Globus pallidus (tissue), 1 donor: ENCODE results near the gene FOXRED1.
"Not testable (repeated sequence)": the region's sequence is repeated elsewhere in the genome, so short reads cannot be mapped to it uniquely, and the experiment has no call there.

Experiments
- DNase-seq: peaks from one replicate; pipeline ENCODE4 v3.0.0-alpha.2; 2015; ENCODE audit warnings: low spot score

FOXRED1 gene

DNA sequence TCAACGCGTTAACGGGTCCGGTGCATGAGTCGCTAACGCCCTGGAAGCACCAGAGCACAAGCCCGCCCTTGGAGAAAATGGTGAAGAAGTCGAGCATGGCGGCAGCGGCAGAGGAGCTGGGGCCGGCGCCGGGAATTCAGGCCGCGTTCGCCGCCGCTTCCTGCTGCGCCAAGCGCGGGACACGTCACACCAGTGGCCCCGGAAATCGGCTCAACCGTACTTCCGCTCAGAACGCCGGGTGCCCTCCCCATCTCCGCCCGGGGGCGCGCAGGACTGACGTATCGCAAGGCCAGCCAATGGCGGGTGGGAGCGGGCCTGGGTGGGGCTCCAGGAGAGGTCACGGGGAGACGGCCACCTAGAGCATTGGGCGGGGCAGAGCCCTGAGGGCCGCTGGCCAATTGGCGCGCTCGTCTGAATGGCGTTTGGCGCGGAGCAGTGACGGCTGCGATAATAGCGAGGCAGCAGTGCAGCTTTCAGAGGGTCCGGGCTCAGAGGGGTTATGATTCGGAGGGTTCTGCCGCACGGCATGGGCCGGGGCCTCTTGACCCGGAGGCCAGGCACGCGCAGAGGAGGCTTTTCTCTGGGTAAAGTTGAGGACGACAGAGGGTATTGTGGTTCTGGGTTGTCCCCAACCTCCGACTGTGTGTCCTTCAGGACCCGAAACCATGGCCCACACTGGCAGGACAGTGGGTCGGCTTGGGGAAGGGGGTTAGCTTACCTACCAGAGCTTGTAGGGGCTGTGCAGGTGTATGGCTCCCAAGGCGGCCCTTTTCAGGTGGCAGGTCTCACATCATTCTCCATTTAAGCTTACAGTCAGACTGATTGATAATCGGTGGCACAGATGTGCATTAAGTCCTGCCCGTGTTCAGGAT, at the start of gene FOXRED1, which contains the start of gene SRPRA:
Gene FOXRED1 (plus strand): TSS at position 447 of the 872 bp plus-strand sequence. CDS start 53 bp downstream, at position 500.
Gene SRPRA (minus strand): TSS at position 188 of the 872 bp plus-strand sequence. CDS start 91 bp downstream, at position 97.
- DNase-seq, result peak; percentile 98

DNA sequence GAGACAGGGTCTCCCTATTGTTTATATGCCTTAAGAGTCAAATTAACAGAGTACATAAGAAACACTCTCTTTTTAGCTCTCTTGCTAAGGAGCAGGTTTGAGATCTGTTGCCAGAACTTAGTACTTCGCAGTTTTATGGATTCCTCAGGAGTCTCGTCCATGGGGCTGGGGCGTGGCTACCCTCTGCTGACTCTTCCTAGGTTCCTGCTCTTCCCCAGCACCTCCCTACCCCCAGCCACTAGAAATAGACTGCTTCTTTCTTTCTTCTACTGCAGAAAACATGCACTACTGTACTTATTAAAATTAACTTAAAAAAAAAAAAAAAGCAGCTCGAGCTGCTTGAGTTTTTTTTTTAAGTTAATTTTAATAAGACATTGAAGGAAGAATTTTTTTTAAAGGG, 49.4 kb upstream of the FOXRED1 start:
- DNase-seq, result no peak

DNA sequence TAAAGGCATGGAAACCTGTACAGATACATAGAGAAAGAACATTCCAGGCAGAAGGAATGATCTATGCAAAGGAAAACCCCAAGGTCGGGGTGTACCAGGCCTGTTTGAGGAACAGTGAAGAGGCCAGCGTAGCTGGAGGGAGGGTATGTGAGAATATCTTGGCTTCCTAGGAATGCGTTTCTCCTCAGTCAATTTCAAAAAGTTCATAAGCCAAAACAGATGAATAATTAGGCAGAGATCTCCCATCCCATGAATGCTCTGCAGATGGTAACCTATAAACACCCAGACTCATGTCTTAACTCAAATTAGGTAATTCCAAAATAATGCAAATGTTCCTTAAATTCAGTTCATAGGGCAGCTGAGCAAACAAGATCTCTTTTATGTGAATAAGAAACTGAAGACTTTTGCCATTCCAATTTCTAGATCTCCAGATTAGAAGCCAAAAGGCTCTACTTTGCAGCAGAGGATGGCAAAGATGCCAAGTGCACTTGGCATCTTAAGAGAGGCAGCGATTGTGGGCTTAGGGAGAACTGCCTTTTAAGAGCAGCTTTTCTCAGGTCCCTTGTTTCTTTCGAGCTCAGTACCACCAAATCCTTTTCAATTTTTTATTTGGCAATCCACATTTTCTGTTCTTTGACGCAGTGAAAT, 44.2 kb upstream of the FOXRED1 start:
- DNase-seq, result no peak

DNA sequence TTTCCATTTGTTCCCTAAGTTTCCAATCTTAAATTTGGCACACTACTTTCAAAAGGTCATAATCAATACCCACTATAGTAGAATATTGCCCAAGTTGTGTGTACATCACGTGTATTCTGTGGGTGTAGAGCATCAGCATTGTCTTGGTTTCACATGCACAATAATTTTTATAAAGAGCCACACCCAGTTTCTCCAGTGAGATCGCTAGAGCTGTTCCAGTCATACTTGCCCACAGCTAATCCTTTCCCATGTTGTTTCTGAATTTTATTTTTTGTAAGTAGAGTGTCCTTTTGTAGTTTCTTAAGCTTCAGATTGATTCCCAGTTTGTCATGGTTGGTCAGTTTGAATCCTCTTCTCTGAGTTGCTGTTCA, 43.7 kb upstream of the FOXRED1 start:
- DNase-seq, result no peak

DNA sequence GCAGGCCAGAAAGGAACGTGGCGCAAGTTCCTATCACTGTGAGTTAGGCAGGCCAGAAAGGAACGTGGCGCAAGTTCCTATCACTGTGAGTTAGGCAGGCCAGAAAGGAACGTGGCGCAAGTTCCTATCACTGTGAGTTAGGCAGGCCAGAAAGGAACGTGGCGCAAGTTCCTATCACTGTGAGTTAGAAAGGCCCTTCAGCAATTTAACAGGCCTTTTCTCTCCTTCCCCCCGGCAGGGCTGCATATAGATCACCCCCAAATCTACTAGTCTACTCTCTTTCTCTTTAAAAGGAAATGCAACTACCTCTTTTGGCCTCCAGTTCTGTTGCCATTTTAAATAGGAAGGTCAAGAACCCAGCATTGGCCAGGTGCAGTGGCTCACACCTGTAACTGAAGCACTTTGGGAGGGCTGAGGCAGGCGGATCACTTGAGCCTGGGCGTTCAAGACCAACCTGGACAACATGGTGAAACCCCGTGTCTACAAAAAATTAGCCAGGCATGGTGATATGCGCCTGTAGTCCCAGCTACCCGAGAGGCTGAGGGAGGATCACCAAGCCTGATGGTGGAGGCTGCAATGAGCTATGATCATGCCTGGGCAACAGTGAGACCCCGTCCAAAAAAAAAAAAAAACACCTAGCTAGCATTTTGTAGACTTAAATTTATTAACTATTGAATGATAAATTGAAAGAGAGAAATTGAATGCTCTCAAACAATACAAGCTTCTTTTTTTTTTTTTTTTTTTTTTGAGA, 42.4 kb upstream of the FOXRED1 start:
- no peak for DNase-seq

DNA sequence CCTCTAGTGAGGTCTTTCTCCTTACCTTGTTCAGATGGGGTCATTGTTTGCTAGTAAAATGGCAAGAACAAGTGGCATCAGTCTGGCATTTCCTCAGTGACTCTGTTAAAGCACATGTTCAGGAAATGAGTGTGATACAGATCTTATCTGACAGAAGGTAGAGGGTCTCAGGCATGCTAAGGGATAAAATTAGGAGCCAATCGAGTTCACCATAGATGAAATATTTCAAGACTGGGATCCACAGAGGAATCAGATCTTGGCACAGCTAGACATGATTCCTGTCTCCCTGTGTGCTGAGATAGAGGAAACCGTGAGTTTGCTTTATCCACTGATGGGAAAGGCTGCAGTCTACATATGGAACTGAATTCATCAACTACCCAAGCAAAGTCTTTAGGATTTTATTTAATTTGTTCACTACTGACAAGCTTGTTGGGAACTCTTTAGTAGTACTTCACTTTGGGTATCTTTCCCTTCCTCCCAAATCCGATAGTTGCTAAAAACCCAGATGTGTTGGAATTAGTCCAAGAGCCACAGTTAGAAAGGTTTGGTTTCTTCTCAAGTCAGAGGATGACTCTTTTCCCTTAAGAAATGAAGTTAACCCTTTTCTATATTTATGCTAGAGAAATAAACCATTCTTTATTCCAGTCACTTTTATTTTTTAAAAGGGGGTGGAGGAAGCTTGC, 39.0 kb upstream of the FOXRED1 start:
- no peak for DNase-seq

DNA sequence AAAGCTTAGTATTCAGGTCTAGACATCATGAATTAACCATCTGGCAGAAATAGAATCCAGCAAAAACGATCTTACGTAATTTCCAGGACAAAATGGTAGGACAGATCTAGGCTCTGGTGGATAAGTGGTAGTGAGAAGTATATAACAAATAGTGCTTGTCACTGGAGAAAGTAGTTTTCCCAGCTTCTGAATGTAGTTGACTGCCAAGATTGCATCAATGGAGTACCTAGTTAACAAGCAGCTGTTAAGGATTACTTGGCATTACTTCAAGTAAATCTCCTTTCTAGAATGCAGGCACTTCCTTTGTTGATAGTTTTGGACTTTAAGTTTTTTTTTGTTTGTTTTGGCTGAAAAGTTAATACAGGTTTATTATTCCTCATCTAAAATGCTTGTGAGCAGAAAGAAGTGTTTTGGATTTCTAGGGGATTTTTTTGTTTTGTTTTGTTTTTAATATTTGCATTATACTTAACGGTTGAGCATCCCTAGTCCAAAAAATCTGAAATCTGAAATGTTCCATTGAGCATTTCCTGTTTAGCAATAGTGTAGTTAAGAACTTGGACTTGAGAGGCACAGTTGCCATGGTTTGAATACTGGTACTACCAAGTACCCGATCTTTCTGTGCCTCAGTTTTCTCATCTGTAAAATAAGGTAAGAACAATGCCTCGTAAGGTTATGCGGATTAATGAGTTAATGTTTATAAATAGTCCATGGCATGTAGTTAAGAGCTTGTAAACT, 37.1 kb upstream of the FOXRED1 start:
- DNase-seq, result no peak

DNA sequence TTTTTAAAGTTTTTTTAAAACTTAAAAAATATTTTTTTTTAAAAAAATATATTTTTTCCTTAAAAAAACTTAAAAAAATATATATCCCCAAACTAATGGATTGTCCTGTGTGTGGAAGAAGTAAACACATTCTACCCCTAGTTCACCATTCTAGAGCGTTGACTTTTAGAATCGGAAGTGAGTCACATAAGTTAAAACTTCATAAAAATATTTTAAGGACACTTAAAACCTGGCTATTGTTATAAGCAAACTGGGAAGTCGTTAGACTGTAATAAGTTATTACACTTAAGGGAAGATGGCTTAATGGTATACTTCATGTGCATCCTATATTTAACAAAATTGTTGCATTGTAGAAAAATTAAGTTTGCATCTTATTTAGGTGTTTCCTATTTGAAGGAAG, 36.3 kb upstream of the FOXRED1 start:
- DNase-seq, result no peak

DNA sequence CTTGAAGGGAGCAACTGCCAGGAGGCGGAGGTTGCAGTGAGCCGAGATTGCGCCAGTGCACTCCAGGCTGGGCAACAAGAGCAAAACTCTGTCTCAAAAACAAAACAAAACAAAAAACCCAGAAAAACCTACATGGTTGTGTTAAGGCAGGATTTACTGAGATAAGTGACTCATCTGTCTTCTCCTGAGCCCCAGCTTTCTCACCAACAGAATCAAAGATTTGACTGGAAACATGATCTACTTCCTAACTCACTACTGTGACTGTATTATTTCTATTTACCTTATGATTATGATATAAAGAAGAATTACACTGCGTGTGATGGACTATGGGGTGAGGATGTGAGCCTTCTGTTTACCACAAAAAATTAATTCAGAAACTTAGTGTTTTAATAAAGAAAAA, 35.6 kb upstream of the FOXRED1 start:
- no peak for DNase-seq

DNA sequence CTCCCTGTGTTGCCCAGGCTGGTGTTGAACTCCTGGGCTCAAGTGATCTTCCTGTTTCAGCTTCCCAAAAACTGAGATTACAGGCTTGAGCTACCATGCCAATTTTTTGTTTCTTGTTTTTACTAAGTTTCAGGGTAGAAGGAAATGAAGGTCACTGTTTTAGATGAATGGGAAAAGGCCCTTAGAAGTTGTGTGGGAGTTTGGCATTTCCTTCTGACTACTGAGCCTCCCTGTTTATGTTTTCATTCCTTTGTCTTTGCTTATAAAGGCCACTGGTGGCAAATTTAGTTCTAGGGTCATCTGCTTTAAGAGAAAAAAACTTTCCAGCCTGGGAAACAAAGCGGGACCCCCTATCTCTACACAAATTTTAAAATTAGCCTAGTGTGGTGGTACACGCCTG, 22.3 kb upstream of the FOXRED1 start:
- no peak for DNase-seq

DNA sequence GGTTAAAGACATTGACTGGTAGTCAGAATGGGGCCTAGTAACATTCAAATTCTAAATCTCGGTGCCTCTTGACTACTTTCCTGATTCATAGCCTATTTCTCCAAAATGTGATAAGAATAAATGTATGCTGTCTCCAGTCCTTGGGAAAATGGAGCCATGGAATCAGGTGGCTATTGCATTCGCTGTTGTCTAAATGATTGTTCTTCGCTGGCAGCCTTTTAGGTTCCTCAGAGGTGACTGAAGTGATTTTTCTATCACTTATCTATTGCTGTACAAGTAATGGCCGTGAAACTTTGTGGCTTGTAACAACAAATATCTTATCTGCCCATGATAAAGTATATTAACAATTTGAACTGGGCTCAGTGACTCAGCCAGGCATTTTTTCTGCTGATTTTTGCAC, 15.7 kb upstream of the FOXRED1 start:
- no peak for DNase-seq

DNA sequence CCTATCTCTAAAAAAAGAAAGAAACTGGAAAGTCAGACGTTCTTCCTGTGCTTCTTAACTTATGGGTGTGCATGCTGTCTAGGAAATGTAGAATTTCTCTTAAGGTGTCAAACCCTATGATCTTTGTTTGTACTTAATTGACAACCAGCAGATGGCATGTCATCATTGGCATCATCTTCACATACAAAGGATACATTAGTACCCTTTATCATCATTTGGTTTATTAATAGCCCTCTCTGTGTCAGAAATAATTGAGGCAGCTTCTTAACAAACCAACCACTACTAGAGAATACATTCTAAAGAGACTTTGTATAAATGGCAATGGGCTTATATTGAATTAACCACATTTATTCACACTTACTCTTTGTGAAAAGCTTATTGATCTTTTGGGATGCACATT, 14.1 kb upstream of the FOXRED1 start:
- no peak for DNase-seq

DNA sequence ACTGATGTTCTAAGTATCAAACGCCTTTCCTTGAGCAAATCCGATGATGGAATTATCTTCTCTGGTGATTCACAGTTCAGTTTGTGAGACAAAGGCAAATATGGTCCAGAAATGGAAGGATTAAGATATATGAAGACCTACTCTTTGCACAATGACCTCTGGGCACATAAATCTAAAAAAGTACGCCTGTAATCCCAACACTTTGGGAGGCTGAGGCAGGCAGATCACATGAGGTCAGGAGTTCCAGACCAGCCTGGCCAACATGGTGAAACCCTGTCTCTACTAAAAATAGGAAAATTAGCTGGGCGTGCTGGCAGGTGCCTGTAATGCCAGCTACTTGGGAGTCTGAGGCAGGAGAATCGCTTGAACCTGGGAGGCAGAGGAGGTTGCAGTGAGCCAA, 13.4 kb upstream of the FOXRED1 start:
- not testable (repeated sequence) for DNase-seq

DNA sequence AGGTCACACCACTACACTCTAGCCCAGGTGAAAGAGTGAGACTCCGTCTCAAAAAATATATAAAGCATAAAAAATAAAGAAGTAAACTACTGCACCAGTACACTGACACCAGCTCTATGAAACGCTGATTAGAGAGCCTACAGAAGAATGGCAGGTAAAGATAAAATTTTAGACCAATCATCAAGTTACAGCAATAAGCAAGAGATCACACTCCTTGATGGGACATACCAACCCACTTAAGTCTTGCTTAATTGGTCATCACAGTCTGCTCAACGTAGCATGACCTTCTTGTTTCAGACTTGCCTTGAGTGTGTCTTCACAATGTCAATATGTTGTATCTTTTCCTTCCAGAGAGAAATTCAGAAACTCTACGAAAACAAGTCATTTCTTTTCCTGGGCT, 12.7 kb upstream of the FOXRED1 start:
- no peak for DNase-seq

DNA sequence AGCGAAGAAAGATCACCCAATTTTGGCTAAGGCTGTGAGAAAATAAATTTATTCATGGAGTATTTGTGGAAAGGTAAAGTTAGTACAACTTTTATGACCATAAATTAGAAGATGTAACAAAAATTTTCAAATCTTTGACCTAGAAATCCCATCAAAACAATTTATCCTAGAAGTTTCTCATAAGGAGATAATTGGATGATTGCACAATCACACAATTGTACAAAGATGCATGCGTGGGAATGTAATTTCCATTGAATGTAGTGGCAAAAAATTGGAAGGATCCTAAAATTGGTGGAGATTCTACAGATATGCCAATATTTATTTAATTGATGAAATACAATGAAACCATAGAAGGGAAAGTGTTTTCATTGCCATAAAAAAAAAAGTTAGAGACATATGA, 11.8 kb upstream of the FOXRED1 start:
- DNase-seq, result no peak

DNA sequence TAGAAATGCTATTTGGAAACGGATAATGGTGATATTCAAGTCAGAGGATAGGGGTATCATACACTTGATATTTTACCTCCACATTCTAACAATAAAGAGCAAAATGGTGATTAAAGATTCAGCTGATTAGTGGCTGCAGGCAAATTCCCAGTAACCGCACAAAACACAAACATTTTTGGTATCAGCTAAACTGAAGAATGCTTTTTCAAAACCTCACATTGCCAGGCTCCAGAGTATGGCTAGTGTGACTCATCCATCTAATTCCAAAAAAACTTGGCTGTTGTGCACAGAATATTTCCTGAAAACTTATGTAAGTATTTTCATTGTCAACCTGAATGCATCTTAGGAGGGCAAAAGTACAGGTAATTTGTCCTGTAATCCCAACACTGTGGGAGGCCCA, 11.2 kb upstream of the FOXRED1 start:
- DNase-seq, result no peak

DNA sequence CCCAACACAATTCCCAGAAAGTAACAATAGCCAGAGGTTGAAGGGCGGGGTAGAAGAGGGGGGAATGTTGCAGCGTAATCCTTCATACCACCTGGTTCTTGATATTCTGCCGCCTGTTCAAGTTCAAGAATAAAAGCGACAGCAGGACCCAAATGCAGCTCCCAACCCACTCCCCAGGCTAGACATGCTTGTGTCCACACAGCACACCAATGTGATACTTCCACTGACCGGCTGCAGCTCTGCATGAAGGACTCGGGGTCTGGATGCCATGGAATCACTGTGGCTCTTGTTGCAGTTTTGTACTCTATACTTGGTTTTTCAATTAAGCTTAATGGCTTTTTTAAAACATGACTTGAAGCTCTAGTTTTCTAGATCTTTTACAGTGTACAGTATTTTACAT, 6.7 kb upstream of the FOXRED1 start:
- no peak for DNase-seq

DNA sequence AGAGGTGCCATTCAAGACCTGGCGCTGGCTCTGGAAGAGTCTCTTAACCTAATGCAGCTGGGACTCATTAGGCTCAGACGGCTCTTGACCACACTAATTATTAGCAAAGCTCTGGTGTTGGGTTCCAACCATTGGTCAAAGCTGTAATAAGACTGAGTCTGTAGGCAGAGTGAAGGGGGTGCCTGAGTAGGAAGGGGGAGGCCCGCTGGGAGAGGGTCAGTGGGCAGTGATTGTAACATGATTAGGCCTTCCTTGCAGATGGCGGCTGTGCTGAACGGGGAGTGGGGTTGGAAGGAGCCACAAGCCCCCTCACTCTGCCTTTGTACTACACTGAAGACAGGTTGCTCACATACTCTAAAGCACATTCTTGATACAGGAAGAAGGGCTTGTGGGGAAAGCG, 5.5 kb upstream of the FOXRED1 start:
- DNase-seq, result no peak

DNA sequence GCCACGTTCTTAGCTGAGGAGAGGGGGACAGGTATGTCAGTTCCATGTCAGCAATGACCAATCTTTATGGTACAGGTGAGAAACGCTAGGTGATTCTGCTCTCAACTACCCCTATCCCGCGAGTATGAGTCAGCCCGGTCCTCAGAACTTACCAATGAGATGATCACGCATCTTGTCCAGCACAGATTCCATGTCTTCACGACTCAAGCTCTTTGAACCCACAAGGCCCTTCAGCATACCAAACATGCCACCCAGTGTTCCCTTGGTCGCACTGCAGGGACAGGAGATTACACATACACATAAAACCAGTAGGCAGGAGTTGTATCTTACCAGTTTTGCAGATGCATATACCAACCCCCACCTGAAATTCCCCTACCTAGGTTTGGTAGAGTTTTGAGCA, 3.1 kb upstream of the FOXRED1 start:
- no peak for DNase-seq

DNA sequence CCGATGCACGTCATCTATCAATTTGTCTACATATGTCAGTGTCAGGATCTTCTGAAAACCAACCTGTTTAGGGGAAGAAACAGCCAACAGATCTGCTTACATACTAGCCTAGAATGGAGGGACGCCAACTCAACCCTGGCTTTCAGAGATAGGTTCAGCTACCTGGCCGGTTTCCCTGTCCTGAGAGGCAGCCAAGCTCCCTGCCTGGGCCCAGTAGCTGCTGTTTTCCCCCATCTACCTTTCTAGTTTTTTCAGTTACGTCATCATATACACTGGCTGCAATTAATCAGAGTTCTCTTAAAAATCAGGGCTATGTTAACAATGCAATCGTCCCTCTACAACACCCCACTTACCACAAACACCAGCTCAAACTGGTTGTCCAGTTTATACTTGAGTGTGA, 1.3 kb upstream of the FOXRED1 start:
- DNase-seq, result no peak

DNA sequence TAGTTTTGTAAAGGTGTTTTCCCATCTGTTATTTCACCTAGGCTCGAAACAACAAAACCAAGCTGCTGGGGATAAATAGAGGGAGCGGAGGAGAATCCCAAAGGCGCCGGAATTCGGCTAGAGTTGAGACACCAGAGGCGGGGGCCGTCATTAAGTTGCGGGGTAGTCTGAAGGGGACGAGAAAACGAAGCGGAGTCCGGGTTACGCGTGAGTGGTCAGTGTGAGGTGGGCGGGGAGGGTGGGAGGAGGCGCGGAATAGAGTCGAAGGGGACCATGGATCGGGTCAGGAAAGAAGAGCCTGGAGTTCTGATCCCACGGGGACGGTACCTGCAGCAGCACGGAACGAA, 620 bp upstream of the FOXRED1 start:
- peak; percentile 12 for DNase-seq

DNA sequence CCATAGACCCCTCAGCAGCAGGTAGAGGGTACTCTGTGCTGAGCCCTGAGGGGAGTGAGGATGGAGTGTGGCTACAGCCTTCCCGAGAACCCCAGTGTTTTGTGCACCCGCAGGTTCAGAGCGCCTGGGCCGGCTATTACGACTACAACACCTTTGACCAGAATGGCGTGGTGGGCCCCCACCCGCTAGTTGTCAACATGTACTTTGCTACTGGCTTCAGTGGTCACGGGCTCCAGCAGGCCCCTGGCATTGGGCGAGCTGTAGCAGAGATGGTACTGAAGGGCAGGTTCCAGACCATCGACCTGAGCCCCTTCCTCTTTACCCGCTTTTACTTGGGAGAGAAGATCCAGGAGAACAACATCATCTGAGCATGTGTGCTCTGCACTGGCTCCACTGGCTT, 8.4 kb downstream of the FOXRED1 start:
- DNase-seq, result no peak
